ENCODE measurements around the gene ZC3H6.

DNA sequence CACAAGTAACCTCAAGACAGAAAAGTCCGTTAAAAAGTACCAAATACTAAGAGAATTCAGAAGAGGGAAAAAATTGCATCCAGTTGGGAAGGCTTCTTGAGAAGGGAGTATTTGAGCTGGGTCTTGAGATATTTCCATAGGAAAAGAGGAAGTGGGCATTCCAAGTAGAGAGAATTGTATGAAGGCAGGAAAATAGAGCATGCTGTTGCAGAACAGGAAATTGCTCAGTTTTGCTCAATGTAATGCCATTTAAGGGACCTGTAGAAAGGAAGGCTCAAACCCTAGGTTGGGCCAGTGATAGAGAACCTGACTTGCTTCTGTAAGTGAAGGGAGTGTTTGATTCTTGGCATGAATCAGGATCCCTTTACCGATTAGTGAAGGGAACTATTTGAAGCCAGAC is 19.5 kb upstream of the ZC3H6 start:
- TF ChIP-seq, protein P1, sequence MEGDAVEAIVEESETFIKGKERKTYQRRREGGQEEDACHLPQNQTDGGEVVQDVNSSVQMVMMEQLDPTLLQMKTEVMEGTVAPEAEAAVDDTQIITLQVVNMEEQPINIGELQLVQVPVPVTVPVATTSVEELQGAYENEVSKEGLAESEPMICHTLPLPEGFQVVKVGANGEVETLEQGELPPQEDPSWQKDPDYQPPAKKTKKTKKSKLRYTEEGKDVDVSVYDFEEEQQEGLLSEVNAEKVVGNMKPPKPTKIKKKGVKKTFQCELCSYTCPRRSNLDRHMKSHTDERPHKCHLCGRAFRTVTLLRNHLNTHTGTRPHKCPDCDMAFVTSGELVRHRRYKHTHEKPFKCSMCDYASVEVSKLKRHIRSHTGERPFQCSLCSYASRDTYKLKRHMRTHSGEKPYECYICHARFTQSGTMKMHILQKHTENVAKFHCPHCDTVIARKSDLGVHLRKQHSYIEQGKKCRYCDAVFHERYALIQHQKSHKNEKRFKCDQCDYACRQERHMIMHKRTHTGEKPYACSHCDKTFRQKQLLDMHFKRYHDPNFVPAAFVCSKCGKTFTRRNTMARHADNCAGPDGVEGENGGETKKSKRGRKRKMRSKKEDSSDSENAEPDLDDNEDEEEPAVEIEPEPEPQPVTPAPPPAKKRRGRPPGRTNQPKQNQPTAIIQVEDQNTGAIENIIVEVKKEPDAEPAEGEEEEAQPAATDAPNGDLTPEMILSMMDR (IDR thresholded peaks at IDR 0.05): no peak
- no peak for TF ChIP-seq POLR2A (IDR thresholded peaks at IDR 0.05)

Data from vagina (tissue), 2 donors.